HepG2 (cell line): ENCODE measurements around the gene C22orf15. TPM values are rescaled to one million over a fixed set of nuclear protein-coding genes. Genes with fewer than 3 reads are reported as not detected.

Experiments used
- AHR ChIP-seq: IDR thresholded peaks from 2 replicates; pipeline ENCODE4 v1.6.1; 2018; ENCODE audit warnings: missing genetic modification reagents, missing compliant biosample characterization
- GABPA ChIP-seq, 2 experiments: IDR thresholded peaks; 2 replicates each; pipeline ENCODE4 v1.6.1; 2011 to 2016; ENCODE audit warnings: low read depth in 2 of 2, low read length in 1 of 2, missing biosample characterization in 1 of 2, missing genetic modification characterization in 1 of 2
- KAT8 ChIP-seq: IDR thresholded peaks from 2 replicates; pipeline ENCODE4 v1.6.1; 2016; ENCODE audit warnings: missing genetic modification reagents, missing compliant biosample characterization
- KDM1A ChIP-seq: IDR thresholded peaks from 2 replicates; pipeline ENCODE4 v1.6.1; 2016; ENCODE audit warnings: missing compliant biosample characterization
- MED13 ChIP-seq: sonication (generic); formaldehyde crosslinking; IDR thresholded peaks from 2 replicates; pipeline ENCODE4 v1.5.0; 2020; ENCODE audit warnings: missing genetic modification reagents
- MEIS1 ChIP-seq: sonication (generic); formaldehyde crosslinking; IDR thresholded peaks from 2 replicates; pipeline ENCODE4 v1.9.0; 2021; ENCODE audit warnings: mild to moderate bottlenecking, missing genetic modification reagents, moderate library complexity, borderline replicate concordance
- SKIL ChIP-seq: sonication (generic); formaldehyde crosslinking; IDR thresholded peaks from 2 replicates; pipeline ENCODE4 v1.8.0; 2022; ENCODE audit warnings: missing genetic modification reagents, mild to moderate bottlenecking, moderate library complexity, borderline replicate concordance
- TARDBP ChIP-seq: sonication (generic); formaldehyde crosslinking; IDR thresholded peaks from 2 replicates; pipeline ENCODE4 v1.8.0; 2022; ENCODE audit warnings: mild to moderate bottlenecking, missing genetic modification reagents
- ZNF180 ChIP-seq: sonication (generic); formaldehyde crosslinking; IDR thresholded peaks from 2 replicates; pipeline ENCODE4 v1.4.0; 2020; ENCODE audit warnings: low read depth, missing genetic modification reagents, borderline replicate concordance
- ZNF296 ChIP-seq: sonication (generic); formaldehyde crosslinking; conservative IDR thresholded peaks from 2 replicates; pipeline ENCODE4 v1.5.0; 2020; ENCODE audit warnings: mild to moderate bottlenecking, missing genetic modification reagents
- ZNF318 ChIP-seq: sonication (generic); formaldehyde crosslinking; IDR thresholded peaks from 2 replicates; pipeline ENCODE4 v1.4.0; 2020; ENCODE audit warnings: mild to moderate bottlenecking, missing genetic modification reagents
- ZNF503 ChIP-seq: sonication (generic); formaldehyde crosslinking; IDR thresholded peaks from 2 replicates; pipeline ENCODE4 v1.4.0; 2020; ENCODE audit warnings: missing genetic modification reagents
- ZNF580 ChIP-seq: IDR thresholded peaks from 2 replicates; pipeline ENCODE4 v1.6.1; 2016; ENCODE audit warnings: low read depth, borderline replicate concordance
- ZSCAN25 ChIP-seq: sonication (generic); formaldehyde crosslinking; IDR thresholded peaks from 2 replicates; pipeline ENCODE4 v1.8.0; 2022; ENCODE audit warnings: mild to moderate bottlenecking, missing genetic modification reagents
- polyA plus RNA-seq, 8 experiments: library from polyadenylated mRNA; depleted of rRNA in 3 of 8; stranded (reverse) in 7 of 8; unstranded in 1 of 8; fragments of >200 nt; fragmentation: Illumina TruSeq in 4 of 8; extraction: Trizol in 4 of 8; gene quantifications; 2 replicates each; pipeline versions ENCODE4 v1.2.1 to v1.2.3, GENCODE V29; 2011 to 2016; ENCODE audit warnings: low read depth in 4 of 8, missing spikeins in 1 of 8, mixed read lengths in 1 of 8; ENCODE audit not compliant: insufficient read depth in 1 of 8
- total RNA-seq, 5 experiments: library from RNA; depleted of rRNA; stranded (reverse); fragments of >200 nt; fragmentation: Illumina TruSeq; extraction: Trizol; gene quantifications; 2 replicates each; pipeline ENCODE4 v1.2.3, GENCODE V29; 2016; ENCODE audit warnings: low read depth in 1 of 5

The C22orf15 gene
- total and polyA plus RNA-seq, 2 of the 13 experiments (the other 11 are each of a cell fraction or from before 2014, with no cell fraction given), result not detected

- peak; percentile 92 for TF ChIP-seq SKIL
- TF ChIP-seq MED13, result peak; percentile 40; the same call in 1 of the 2 replicates
- TF ChIP-seq GABPA (IDR thresholded peaks at IDR 0.05; ENCODE audit: low read depth, low read length), result no peak
- peak; percentile 48; the same call in 1 of the 2 replicates for TF ChIP-seq GABPA (CRISPR knock-in tag; IDR thresholded peaks at IDR 0.05; ENCODE audit: low read depth)
- peak; percentile 56; the same call in 1 of the 2 replicates for TF ChIP-seq ZSCAN25 (CRISPR knock-in tag)
- TF ChIP-seq AHR (CRISPR knock-in tag), result peak; percentile 46; the same call in 1 of the 2 replicates
- TF ChIP-seq ZNF180, result no peak
- TF ChIP-seq ZNF580, result peak; percentile 60; the same call in 1 of the 2 replicates
- peak; percentile 94 for TF ChIP-seq TARDBP (CRISPR knock-in tag)
- peak; percentile 84; the same call in 1 of the 2 replicates for TF ChIP-seq MEIS1 (CRISPR knock-in tag)
- TF ChIP-seq ZNF296 (CRISPR knock-in tag), result peak; percentile 96
- TF ChIP-seq KDM1A (CRISPR knock-in tag), result 0 out of 2 replicates have a peak, but pooled peaks have one; percentile 39
- peak; percentile 64; the same call in 1 of the 2 replicates for TF ChIP-seq ZNF318
- peak; percentile 85 for TF ChIP-seq ZNF503 (CRISPR knock-in tag)
- TF ChIP-seq KAT8 (CRISPR knock-in tag), result peak; percentile 72
Measured at GRCh38 chr22:23774114-23774921, 11.5 kb downstream of the C22orf15 start (continued).
